GM23338 (cell line): ENCODE results near the gene ACYP2.

Experiments used
- CREB1 ChIP-seq: fragments of 250-450 bp; sonication (Bioruptor Pico); IDR thresholded peaks from 2 replicates; pipeline ENCODE4 v1.5.0; 2020; ENCODE audit warnings: low read depth, mild to moderate bottlenecking, moderate library complexity
- CTCF ChIP-seq, 2 experiments: fragments of 200-600 bp in 1 of 2; sonication (generic) in 1 of 2; conservative IDR thresholded peaks; 2 replicates each; pipeline versions ENCODE4 v1.5.1 to v1.6.1; 2016 to 2017; ENCODE audit warnings: antibody characterized with exemption in 2 of 2, low read depth in 2 of 2, mild to moderate bottlenecking in 2 of 2, moderate library complexity in 1 of 2
- EZH2 ChIP-seq: fragments of 200-600 bp; sonication (generic); IDR thresholded peaks from one replicate; pipeline ENCODE4 v1.8.0; 2017; ENCODE audit warnings: antibody characterized with exemption, mild to moderate bottlenecking, low read depth; ENCODE audit not compliant: unreplicated experiment
- EZH2phosphoT487 ChIP-seq: fragments of 200-600 bp; sonication (generic); IDR thresholded peaks from one replicate; pipeline ENCODE4 v1.8.1; 2018; ENCODE audit warnings: antibody characterized with exemption; ENCODE audit not compliant: unreplicated experiment
- JUNB ChIP-seq: IDR thresholded peaks from one replicate; pipeline ENCODE4 v1.6.1; 2016; ENCODE audit warnings: antibody characterized with exemption; ENCODE audit not compliant: unreplicated experiment
- REST ChIP-seq: IDR thresholded peaks from one replicate; pipeline ENCODE4 v1.6.1; 2018; ENCODE audit warnings: antibody characterized with exemption; ENCODE audit not compliant: unreplicated experiment
- STAT1 ChIP-seq: IDR thresholded peaks from one replicate; pipeline ENCODE4 v1.6.1; 2016; ENCODE audit warnings: antibody characterized with exemption; ENCODE audit not compliant: unreplicated experiment
- TF ChIP-seq, protein P1 (sequence below): IDR thresholded peaks from 2 replicates; pipeline ENCODE4 v1.6.1; 2016; ENCODE audit warnings: antibody characterized with exemption

DNA sequence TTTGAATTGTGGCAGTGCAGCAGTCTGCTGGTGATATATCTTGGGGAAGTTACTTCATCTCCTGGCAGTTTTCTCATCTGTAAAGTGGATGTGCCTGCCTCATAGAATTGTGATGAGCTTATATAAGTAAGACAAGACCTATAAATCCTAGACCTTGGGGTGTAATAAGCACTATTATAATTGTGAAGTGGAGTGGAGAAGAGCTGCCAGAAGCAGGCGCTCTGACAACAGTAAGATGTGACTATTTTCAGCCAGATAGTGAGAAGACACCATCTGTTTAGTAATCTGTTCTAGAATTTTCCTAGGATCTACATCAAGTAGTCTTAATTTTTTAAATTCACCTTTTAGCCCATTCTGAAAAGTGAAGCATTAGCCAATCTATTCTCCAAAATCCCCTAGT, 226.2 kb downstream of the ACYP2 start:
- peak; percentile 38 to 66; a peak in 3 of 4 replicates for TF ChIP-seq CTCF (conservative IDR thresholded peaks at IDR 0.05; ENCODE audit: low read depth in 2 of 2)
- no peak for TF ChIP-seq EZH2phosphoT487
- TF ChIP-seq JUNB = no peak
- TF ChIP-seq CREB1 (CRISPR knock-in tag) = no peak
- TF ChIP-seq REST = no peak
- TF ChIP-seq, protein P1, sequence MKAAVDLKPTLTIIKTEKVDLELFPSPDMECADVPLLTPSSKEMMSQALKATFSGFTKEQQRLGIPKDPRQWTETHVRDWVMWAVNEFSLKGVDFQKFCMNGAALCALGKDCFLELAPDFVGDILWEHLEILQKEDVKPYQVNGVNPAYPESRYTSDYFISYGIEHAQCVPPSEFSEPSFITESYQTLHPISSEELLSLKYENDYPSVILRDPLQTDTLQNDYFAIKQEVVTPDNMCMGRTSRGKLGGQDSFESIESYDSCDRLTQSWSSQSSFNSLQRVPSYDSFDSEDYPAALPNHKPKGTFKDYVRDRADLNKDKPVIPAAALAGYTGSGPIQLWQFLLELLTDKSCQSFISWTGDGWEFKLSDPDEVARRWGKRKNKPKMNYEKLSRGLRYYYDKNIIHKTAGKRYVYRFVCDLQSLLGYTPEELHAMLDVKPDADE = no peak
- no peak for TF ChIP-seq STAT1
- no peak for TF ChIP-seq EZH2
